GM12873 (cell line): ENCODE measurements around the gene NKRF.

Experiments used
- TF ChIP-seq, protein P1 (sequence below): IDR thresholded peaks from 2 replicates; pipeline ENCODE4 v1.5.1; 2012; ENCODE audit warnings: low read depth, mild to moderate bottlenecking, moderate library complexity, low read length, control low read depth; ENCODE audit not compliant: insufficient read depth; ENCODE audit errors: missing control alignments

NKRF gene

DNA sequence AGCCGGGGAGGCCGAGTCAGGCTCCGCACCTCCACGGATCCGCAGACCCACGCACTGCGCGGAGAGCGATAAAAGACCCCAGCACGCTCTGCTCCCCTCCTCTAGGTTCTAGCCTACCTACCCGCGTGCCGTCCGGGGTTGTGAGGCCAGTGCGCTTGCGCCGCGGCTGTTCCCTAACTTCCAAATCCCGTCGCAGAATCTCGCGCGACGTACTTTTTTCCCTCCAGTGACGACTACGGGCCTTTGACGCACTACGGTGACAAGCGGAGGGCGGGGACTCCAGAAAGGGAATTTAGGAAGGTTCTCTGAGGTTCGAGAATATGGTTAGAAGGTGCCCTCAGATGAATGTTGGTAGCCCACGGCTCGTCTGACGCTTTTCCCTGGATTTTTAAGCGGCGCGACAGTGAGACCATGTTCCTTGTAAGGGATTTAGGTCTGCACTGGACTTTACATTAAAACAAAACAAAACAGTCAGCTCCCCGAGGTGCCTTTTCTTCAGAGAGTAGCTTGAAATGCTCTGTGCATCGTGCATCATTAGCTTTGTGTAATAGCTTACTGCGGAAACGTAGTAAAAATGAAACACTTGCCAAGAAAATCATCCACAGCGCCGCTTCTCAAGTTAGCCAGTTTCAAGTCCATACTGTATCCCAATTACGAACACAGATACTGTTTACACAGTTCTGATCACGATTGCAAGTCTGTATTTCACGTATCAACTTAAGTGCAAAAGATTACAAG, at the start of gene NKRF:
TSS of gene NKRF (minus strand) at position 145 of the 738 bp plus-strand sequence.
- TF ChIP-seq, protein P1, sequence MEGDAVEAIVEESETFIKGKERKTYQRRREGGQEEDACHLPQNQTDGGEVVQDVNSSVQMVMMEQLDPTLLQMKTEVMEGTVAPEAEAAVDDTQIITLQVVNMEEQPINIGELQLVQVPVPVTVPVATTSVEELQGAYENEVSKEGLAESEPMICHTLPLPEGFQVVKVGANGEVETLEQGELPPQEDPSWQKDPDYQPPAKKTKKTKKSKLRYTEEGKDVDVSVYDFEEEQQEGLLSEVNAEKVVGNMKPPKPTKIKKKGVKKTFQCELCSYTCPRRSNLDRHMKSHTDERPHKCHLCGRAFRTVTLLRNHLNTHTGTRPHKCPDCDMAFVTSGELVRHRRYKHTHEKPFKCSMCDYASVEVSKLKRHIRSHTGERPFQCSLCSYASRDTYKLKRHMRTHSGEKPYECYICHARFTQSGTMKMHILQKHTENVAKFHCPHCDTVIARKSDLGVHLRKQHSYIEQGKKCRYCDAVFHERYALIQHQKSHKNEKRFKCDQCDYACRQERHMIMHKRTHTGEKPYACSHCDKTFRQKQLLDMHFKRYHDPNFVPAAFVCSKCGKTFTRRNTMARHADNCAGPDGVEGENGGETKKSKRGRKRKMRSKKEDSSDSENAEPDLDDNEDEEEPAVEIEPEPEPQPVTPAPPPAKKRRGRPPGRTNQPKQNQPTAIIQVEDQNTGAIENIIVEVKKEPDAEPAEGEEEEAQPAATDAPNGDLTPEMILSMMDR, result no peak

DNA sequence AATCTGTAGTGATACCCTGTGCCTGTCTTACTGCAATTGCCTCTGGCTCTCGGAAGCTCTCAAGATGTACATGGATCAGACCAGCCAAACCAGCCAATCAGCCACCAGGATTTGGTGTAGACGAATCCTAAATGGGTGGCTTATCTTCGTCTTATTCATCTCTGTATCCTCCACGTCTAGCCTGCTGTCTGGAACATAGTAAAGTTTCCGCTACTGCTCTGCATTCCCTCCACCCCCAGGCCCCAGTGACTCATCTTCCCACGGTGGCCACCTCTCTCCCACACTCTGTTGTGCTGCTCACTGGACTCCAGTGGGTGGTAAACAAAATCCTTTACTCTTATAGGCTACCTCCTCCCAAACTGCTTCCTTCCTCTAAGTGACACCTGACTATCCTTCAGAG, 48.9 kb upstream of the NKRF start:
- TF ChIP-seq, protein P1, result no peak

DNA sequence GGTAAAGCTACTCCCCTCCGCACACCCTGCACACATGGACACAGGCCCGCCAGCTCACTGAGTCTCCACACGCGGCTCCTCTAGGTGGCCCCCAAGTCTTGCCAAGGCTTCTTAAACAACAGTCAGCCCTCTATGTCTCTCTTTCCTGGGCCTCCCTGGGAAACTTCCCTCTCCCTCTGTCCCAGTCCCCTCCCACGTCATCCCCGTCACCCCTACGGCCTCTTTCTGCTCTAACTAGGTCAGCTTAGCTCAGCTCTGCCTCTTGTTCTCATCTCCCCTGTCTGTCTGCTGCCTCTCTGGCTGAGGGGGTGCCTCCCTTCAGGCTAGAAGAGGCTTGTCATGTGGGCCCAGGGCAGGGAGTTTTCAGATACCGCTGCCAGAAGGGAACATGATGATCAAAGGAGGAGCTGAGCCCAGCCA, 47.9 kb upstream of the NKRF start:
- TF ChIP-seq, protein P1, result peak; percentile 7

- TF ChIP-seq, protein P1, result no peak
Observed at GRCh38 chrX:119648421-119648775, 42.2 kb upstream of the NKRF start.

GRCh38 chrX:119647552-119648420, 41.6 kb upstream of the NKRF start:
- TF ChIP-seq, protein P1, result no peak

DNA sequence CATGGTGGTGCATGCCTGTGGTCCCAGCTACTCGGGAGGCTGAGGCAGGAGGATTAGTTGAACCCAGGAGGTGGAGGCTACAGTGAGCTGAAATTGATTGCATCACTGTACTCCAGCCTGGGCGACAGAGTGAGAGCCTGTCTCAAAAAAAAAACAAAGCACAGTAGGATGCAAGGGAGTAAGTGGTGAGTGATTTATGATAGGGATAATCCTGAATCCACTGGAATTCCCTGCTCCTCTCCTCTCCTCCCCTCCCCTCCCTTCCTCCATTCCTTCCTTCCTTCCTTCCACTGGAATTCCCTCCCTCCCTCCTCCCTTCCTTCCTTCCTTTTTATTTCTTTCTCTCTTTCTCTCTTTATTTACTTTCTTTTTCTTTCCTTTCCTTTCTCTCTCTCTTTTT, 40.9 kb upstream of the NKRF start:
- TF ChIP-seq, protein P1, result no peak

GRCh38 chrX:119646515-119646914, 40.3 kb upstream of the NKRF start:
- TF ChIP-seq, protein P1, result no peak
